Esophagus squamous epithelium (tissue), 5 donors: Measurements from ENCODE around the gene REG4. TPM values are rescaled to one million over a fixed set of nuclear protein-coding genes. Genes with fewer than 3 reads are reported as not detected.

ENCODE experiments used
- DNase-seq: peaks from one replicate; lab custom pipeline; 2025; lab: John Stamatoyannopoulos, UW
- H3K27ac ChIP-seq, 4 donors: fragments of 200-600 bp; sonication (generic); one replicate each; pipeline ENCODE4 v1.5.1; 2016 to 2019; ENCODE audit warnings: mild to moderate bottlenecking in 1 of 4
- H3K27me3 ChIP-seq, 4 donors: fragments of 200-600 bp; sonication (generic); 1 replicate in 3 of 4; 2 replicates in 1 of 4; pipeline versions ENCODE4 v1.5.1 to v1.6.0; 2017 to 2021; ENCODE audit warnings: antibody characterized with exemption in 1 of 4
- H3K36me3 ChIP-seq, 3 donors: fragments of 200-600 bp; sonication (generic); one replicate each; pipeline ENCODE4 v1.5.1; 2016 to 2019
- H3K4me1 ChIP-seq, 3 donors: fragments of 200-600 bp; sonication (generic); one replicate each; pipeline ENCODE4 v1.5.1; 2017 to 2019
- H3K4me3 ChIP-seq, 4 donors: fragments of 200-600 bp; sonication (generic); 1 replicate in 3 of 4; 2 replicates in 1 of 4; pipeline ENCODE4 v1.5.1; 2016 to 2019; ENCODE audit warnings: mild to moderate bottlenecking in 2 of 4, moderate library complexity in 1 of 4
- H3K9me3 ChIP-seq, 3 donors: fragments of 200-600 bp; sonication (generic); one replicate each; pipeline ENCODE4 v1.5.1; 2016 to 2019
- CTCF ChIP-seq, 6 experiments: fragments of 450-650 bp in 4 of 6; fragments of 200-600 bp in 2 of 6; sonication (generic) in 2 of 6; IDR thresholded peaks; one replicate each; pipeline ENCODE4 v1.5.1; 2016 to 2019; ENCODE audit warnings: antibody characterized with exemption in 6 of 6, mild to moderate bottlenecking in 4 of 6, moderate library complexity in 4 of 6
- POLR2A ChIP-seq, 4 donors: fragments of 450-650 bp; IDR thresholded peaks; one replicate each; pipeline ENCODE4 v1.6.1; 2017; ENCODE audit warnings: antibody characterized with exemption in 4 of 4, mild to moderate bottlenecking in 4 of 4, moderate library complexity in 3 of 4
- WGBS, 2 donors: methylation state at CpG; one replicate each; pipeline ENCODE4 v1.1.5; 2018; 5-methylcytosine and 5-hydroxymethylcytosine counted together
- intact Hi-C: fragments of 100-400 bp; cut with DNase I; formaldehyde crosslinking; loops from one replicate; pipeline ENCODE4 v1.15.0; 2022
- total RNA-seq, 4 donors: library from RNA; depleted of rRNA; stranded (reverse); fragments of >200 nt; gene quantifications; one replicate each; pipeline ENCODE4 v1.1.0, GENCODE V29; 2016
- donor health status: DM: yes; HTN: yes; CAD: no.

The REG4 gene
- total RNA-seq, 4 donors from 2014 or later, result not detected

GRCh38 chr1:119779869-119780356, 31.3 kb downstream of the REG4 start:
- H3K4me1 ChIP-seq, result peaks cover 22 to 50% (median 24%) of the 10 kb centered on the region in 3 donors
- WGBS, 2 donors, result 6 to 27% methylated on average over 5 of the region's 5 CpGs
- H3K36me3 ChIP-seq, result no peaks in the 10 kb centered on the region
- H3K9me3 ChIP-seq, result no peaks in the 10 kb centered on the region
- peak overlapping the region in 1 of 4 donors; percentile 37 for H3K4me3 ChIP-seq
- no peak for TF ChIP-seq POLR2A (IDR thresholded peaks at IDR 0.05)
- TF ChIP-seq CTCF (IDR thresholded peaks at IDR 0.05), result no peak
- no peaks in the 10 kb centered on the region for H3K27me3 ChIP-seq
- intact Hi-C loops, result no loop called here
- peak overlapping the region in 3 of 4 donors; percentile 49 to 78 (median 63) for H3K27ac ChIP-seq
- no peak for DNase-seq

GRCh38 chr1:119778886-119779560, 32.2 kb downstream of the REG4 start:
- DNase-seq, result no peak
- Histone ChIP-seq H3K27ac (peak overlapping the region in 1 of 4 donors; percentile 63), H3K27me3 (no peaks in the 10 kb centered on the region), H3K4me3 (no peak overlapping the region), H3K4me1 (peaks cover 17 to 43% (median 18%) of the 10 kb centered on the region in 3 donors), H3K9me3 (no peaks in the 10 kb centered on the region), H3K36me3 (no peaks in the 10 kb centered on the region)
- TF ChIP-seq POLR2A (IDR thresholded peaks at IDR 0.05) (no peak), CTCF (IDR thresholded peaks at IDR 0.05) (no peak)
- WGBS, 2 donors, result 84% methylated on average over 13 of the region's 13 CpGs
- intact Hi-C loops, result no loop called here

GRCh38 chr1:119778359-119778758, 32.9 kb downstream of the REG4 start:
- H3K27ac ChIP-seq, result no peak overlapping the region
- H3K36me3 ChIP-seq, result no peaks in the 10 kb centered on the region
- DNase-seq, result no peak
- peaks cover 10 to 43% (median 13%) of the 10 kb centered on the region in 3 donors for H3K4me1 ChIP-seq
- WGBS, 2 donors, result 88 to 95% methylated on average over 6 of the region's 6 CpGs
- no peak overlapping the region for H3K4me3 ChIP-seq
- intact Hi-C loops, result no loop called here
- no peaks in the 10 kb centered on the region for H3K27me3 ChIP-seq
- H3K9me3 ChIP-seq, result no peaks in the 10 kb centered on the region
- no peak for TF ChIP-seq CTCF (IDR thresholded peaks at IDR 0.05)
- TF ChIP-seq POLR2A (IDR thresholded peaks at IDR 0.05), result no peak

- WGBS, 2 donors, result 71 to 84% methylated on average over 7 of the region's 7 CpGs
- TF ChIP-seq POLR2A (IDR thresholded peaks at IDR 0.05), result no peak
- no peak for TF ChIP-seq CTCF (IDR thresholded peaks at IDR 0.05)
- Histone ChIP-seq H3K27me3 (no peaks in the 10 kb centered on the region), H3K4me3 (no peak overlapping the region), H3K27ac (peak overlapping the region in 1 of 4 donors; percentile 1), H3K9me3 (no peaks in the 10 kb centered on the region), H3K36me3 (no peaks in the 10 kb centered on the region), H3K4me1 (peaks cover 3 to 41% (median 17%) of the 10 kb centered on the region in 3 donors)
- intact Hi-C loops, result no loop called here
- DNase-seq, result no peak
Observed at GRCh38 chr1:119774746-119775490, 36.3 kb downstream of the REG4 start.
